Upper lobe of left lung (tissue), 4 donors: ENCODE results near the gene CENPV.
"Not testable (repeated sequence)": the region's sequence is repeated elsewhere in the genome, so short reads cannot be mapped to it uniquely, and the experiment has no call there.

Source experiments
- POLR2A ChIP-seq, 4 donors: fragments of 450-650 bp; IDR thresholded peaks; one replicate each; pipeline ENCODE4 v1.5.1; 2016 to 2017; ENCODE audit warnings: antibody characterized with exemption in 4 of 4, mild to moderate bottlenecking in 2 of 4
- POLR2AphosphoS5 ChIP-seq, 2 donors: sonication (generic); formaldehyde crosslinking; IDR thresholded peaks; one replicate each; pipeline ENCODE4 v1.5.1; 2017; ENCODE audit warnings: antibody characterized with exemption in 2 of 2
- TF ChIP-seq, protein P1 (sequence below), 6 experiments: fragments of 450-650 bp in 4 of 6; fragments of 200-600 bp in 2 of 6; sonication (generic) in 2 of 6; IDR thresholded peaks; one replicate each; pipeline ENCODE4 v1.5.1; 2016 to 2019; ENCODE audit warnings: antibody characterized with exemption in 6 of 6

DNA sequence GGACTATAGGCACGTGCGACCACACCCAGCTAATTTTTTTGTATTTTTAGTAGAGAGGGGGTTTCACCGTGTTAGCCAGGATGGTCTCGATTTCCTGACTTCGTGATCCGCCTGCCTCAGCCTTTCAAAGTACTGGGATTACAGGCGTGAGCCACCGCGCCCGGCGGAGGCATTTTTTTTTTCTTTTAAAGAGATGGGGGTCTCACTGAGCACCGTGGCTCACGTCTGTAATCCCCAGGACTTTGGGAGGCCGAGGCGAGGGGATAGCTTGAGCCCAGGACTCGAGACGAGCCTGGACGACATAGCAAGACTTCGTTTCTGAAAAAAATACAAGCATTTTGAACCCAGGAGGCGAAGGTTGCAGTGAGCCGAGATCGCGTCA lies 32.8 kb upstream of the CENPV start:
- TF ChIP-seq, protein P1, sequence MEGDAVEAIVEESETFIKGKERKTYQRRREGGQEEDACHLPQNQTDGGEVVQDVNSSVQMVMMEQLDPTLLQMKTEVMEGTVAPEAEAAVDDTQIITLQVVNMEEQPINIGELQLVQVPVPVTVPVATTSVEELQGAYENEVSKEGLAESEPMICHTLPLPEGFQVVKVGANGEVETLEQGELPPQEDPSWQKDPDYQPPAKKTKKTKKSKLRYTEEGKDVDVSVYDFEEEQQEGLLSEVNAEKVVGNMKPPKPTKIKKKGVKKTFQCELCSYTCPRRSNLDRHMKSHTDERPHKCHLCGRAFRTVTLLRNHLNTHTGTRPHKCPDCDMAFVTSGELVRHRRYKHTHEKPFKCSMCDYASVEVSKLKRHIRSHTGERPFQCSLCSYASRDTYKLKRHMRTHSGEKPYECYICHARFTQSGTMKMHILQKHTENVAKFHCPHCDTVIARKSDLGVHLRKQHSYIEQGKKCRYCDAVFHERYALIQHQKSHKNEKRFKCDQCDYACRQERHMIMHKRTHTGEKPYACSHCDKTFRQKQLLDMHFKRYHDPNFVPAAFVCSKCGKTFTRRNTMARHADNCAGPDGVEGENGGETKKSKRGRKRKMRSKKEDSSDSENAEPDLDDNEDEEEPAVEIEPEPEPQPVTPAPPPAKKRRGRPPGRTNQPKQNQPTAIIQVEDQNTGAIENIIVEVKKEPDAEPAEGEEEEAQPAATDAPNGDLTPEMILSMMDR (IDR thresholded peaks at IDR 0.05): not testable (repeated sequence)
- not testable (repeated sequence) for TF ChIP-seq POLR2A, POLR2AphosphoS5 (IDR thresholded peaks at IDR 0.05)
